ENCODE results near the gene CHPF2. TPM values are rescaled to one million over a fixed set of nuclear protein-coding genes. Genes with fewer than 3 reads are reported as not detected.
A peak's percentile ranks its signal among the peaks of the same experiment; 100 is the strongest.

CHPF2 gene
- total RNA-seq, 1 donor from 2014 or later, result 89.5 TPM

- Mint-ChIP-seq H3K4me3 (ENCODE audit: unreplicated experiment) (no peak overlapping the region), H3K27ac (ENCODE audit: unreplicated experiment) (no peak overlapping the region), H3K27me3 (ENCODE audit: unreplicated experiment) (no peaks in the 10 kb centered on the region), H3K36me3 (ENCODE audit: unreplicated experiment) (peaks cover 2% of the 10 kb centered on the region), H3K4me1 (ENCODE audit: unreplicated experiment) (peaks cover 11% of the 10 kb centered on the region), H3K9me3 (ENCODE audit: unreplicated experiment) (no peaks in the 10 kb centered on the region)
- TF ChIP-seq CTCF (IDR thresholded peaks at IDR 0.05), result no peak
- no peak for DNase-seq (ENCODE audit: extremely low spot score, unreplicated experiment)
Observed at GRCh38 chr7:151273651-151274390, 41.5 kb downstream of the CHPF2 start.

GRCh38 chr7:151274396-151274795, 42.1 kb downstream of the CHPF2 start:
- TF ChIP-seq CTCF (IDR thresholded peaks at IDR 0.05), result no peak
- H3K4me1 Mint-ChIP-seq (ENCODE audit: unreplicated experiment), result peaks cover 11% of the 10 kb centered on the region
- H3K27me3 Mint-ChIP-seq (ENCODE audit: unreplicated experiment), result no peaks in the 10 kb centered on the region
- no peak overlapping the region for H3K27ac Mint-ChIP-seq (ENCODE audit: unreplicated experiment)
- DNase-seq (ENCODE audit: extremely low spot score, unreplicated experiment), result no peak
- H3K4me3 Mint-ChIP-seq (ENCODE audit: unreplicated experiment), result no peak overlapping the region
- H3K36me3 Mint-ChIP-seq (ENCODE audit: unreplicated experiment), result peaks cover 2% of the 10 kb centered on the region
- no peaks in the 10 kb centered on the region for H3K9me3 Mint-ChIP-seq (ENCODE audit: unreplicated experiment)

- DNase-seq (ENCODE audit: extremely low spot score, unreplicated experiment), result no peak
- H3K4me1 Mint-ChIP-seq (ENCODE audit: unreplicated experiment), result peaks cover 11% of the 10 kb centered on the region
- H3K9me3 Mint-ChIP-seq (ENCODE audit: unreplicated experiment), result no peaks in the 10 kb centered on the region
- no peaks in the 10 kb centered on the region for H3K36me3 Mint-ChIP-seq (ENCODE audit: unreplicated experiment)
- peak overlapping the region; percentile 56 for H3K4me3 Mint-ChIP-seq (ENCODE audit: unreplicated experiment)
- peaks cover 6% of the 10 kb centered on the region for H3K27me3 Mint-ChIP-seq (ENCODE audit: unreplicated experiment)
- H3K27ac Mint-ChIP-seq (ENCODE audit: unreplicated experiment), result no peak overlapping the region
- no peak for TF ChIP-seq CTCF (IDR thresholded peaks at IDR 0.05)
Observed at GRCh38 chr7:151274936-151275812, 42.9 kb downstream of the CHPF2 start.

GRCh38 chr7:151275813-151276577, 43.7 kb downstream of the CHPF2 start:
- Mint-ChIP-seq H3K4me3 (ENCODE audit: unreplicated experiment) (peak overlapping the region; percentile 56), H3K27me3 (ENCODE audit: unreplicated experiment) (peaks cover 14% of the 10 kb centered on the region), H3K9me3 (ENCODE audit: unreplicated experiment) (no peaks in the 10 kb centered on the region), H3K27ac (ENCODE audit: unreplicated experiment) (no peak overlapping the region), H3K36me3 (ENCODE audit: unreplicated experiment) (no peaks in the 10 kb centered on the region), H3K4me1 (ENCODE audit: unreplicated experiment) (peaks cover 11% of the 10 kb centered on the region)
- no peak for DNase-seq (ENCODE audit: extremely low spot score, unreplicated experiment)
- no peak for TF ChIP-seq CTCF (IDR thresholded peaks at IDR 0.05)
